Measurements from ENCODE around the gene PPP1R3C.
A peak's percentile ranks its signal among the peaks of the same experiment; 100 is the strongest.

Gene PPP1R3C

GRCh38 chr10:91597197-91597881, 35.5 kb downstream of the PPP1R3C start:
- DNase-seq: peak; percentile 57

GRCh38 chr10:91596825-91597196, 36.1 kb downstream of the PPP1R3C start:
- DNase-seq: no peak

- DNase-seq: no peak
These were observed 39.0 kb downstream of the PPP1R3C start for GRCh38 chr10:91593834-91594233.

GRCh38 chr10:91593366-91593765, 39.5 kb downstream of the PPP1R3C start:
- DNase-seq: no peak

GRCh38 chr10:91592266-91592975, 40.5 kb downstream of the PPP1R3C start:
- peak; percentile 79 for DNase-seq

- DNase-seq: no peak
These were observed 41.1 kb downstream of the PPP1R3C start for GRCh38 chr10:91591797-91592174.

GRCh38 chr10:91590904-91591796, 41.7 kb downstream of the PPP1R3C start:
- DNase-seq: peak; percentile 14

GRCh38 chr10:91590142-91590903, 42.5 kb downstream of the PPP1R3C start:
- DNase-seq: no peak

GRCh38 chr10:91589658-91590035, 43.2 kb downstream of the PPP1R3C start:
- DNase-seq: no peak

- DNase-seq: no peak
These were observed 43.7 kb downstream of the PPP1R3C start for GRCh38 chr10:91589015-91589657.

GRCh38 chr10:91587710-91588638, 44.9 kb downstream of the PPP1R3C start:
- DNase-seq: no peak

GRCh38 chr10:91582153-91582554, 50.7 kb downstream of the PPP1R3C start:
- no peak for DNase-seq

GRCh38 chr10:91579329-91579985, 53.4 kb downstream of the PPP1R3C start:
- DNase-seq: no peak
